ENCODE measurements around the gene PRLR.

DNA sequence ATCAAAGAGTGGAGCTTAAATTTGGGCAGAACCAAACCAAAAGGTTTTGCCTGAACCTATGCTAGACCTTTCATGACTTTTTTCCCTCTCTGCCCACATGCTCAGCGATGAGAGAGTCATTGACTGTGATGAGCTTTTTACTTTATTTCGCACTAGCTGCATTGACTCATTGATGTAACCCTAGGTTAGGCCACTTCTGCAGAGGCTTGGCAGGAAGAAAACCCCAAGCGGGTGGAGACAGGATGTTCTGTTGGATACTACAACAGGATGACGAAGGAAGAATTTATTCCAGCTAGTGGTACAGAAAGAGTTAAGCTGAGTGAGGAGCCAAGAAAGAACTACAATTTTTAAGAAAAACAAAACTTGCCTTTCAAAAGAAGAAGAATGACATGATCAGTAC is 201.0 kb downstream of the PRLR start:
- TF ChIP-seq, protein P1, sequence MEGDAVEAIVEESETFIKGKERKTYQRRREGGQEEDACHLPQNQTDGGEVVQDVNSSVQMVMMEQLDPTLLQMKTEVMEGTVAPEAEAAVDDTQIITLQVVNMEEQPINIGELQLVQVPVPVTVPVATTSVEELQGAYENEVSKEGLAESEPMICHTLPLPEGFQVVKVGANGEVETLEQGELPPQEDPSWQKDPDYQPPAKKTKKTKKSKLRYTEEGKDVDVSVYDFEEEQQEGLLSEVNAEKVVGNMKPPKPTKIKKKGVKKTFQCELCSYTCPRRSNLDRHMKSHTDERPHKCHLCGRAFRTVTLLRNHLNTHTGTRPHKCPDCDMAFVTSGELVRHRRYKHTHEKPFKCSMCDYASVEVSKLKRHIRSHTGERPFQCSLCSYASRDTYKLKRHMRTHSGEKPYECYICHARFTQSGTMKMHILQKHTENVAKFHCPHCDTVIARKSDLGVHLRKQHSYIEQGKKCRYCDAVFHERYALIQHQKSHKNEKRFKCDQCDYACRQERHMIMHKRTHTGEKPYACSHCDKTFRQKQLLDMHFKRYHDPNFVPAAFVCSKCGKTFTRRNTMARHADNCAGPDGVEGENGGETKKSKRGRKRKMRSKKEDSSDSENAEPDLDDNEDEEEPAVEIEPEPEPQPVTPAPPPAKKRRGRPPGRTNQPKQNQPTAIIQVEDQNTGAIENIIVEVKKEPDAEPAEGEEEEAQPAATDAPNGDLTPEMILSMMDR (IDR thresholded peaks at IDR 0.05 in 8 of 11, conservative IDR thresholded peaks at IDR 0.05 in 3 of 11): no peak
- no peak for TF ChIP-seq POLR2A (IDR thresholded peaks at IDR 0.05)
